HK-2 (cell line): ENCODE measurements around the gene TSPAN8.
"Not testable (repeated sequence)": the region's sequence is repeated elsewhere in the genome, so short reads cannot be mapped to it uniquely, and the experiment has no call there.

ENCODE experiments used
- DNase-seq: peaks from one replicate; pipeline ENCODE4 v3.0.0-alpha.2; 2018; ENCODE audit not compliant: unreplicated experiment

Gene TSPAN8

DNA sequence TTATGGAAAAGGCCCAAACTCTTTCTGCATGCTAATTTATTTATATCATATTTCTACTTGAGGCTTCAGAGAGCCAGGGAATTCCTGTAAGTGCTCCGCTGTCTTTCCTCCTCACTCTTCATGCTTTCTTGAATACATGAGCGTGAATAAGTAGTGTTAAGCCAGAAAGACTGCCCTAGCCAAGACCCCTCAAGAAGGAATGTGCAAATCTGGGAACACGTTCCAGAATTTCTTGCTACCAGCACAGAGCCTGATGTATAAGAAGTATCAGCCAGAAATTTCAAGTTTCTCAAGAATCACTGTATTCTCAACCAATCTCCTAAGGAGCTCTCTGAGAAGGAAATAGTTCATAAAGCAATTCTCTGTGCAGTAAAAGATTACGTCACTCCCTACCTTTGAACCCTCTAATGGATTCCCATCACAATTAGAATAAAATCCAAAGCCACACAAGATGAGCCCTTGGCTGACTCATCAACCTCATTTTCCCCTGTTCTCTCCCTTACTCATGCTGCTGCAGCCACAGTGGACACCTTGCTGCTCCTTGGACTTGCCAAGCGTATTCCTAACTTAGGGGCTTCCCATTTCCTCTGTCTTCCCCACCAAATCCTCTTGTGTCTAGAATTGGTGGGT, 6.9 kb upstream of the TSPAN8 start:
- DNase-seq = peak; percentile 8

DNA sequence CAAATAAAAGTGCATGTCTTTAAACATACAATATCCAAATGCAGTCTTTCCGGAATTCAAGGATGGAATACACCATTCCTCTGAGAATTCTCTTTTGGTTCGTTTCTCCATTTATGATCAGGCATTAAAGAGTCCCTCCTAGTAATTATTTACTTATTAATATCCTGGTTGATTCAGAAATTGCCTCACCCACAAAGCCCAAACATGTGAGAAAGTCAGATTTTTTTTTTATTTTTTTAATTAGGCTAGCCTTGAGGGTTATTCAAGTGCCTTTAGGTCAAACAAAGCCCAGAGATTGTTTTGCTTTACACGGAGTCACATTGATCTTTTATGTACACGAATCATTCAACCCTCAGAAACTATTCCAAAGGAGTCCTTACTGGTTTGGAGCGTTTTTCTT, 6.4 kb upstream of the TSPAN8 start:
- no peak for DNase-seq

DNA sequence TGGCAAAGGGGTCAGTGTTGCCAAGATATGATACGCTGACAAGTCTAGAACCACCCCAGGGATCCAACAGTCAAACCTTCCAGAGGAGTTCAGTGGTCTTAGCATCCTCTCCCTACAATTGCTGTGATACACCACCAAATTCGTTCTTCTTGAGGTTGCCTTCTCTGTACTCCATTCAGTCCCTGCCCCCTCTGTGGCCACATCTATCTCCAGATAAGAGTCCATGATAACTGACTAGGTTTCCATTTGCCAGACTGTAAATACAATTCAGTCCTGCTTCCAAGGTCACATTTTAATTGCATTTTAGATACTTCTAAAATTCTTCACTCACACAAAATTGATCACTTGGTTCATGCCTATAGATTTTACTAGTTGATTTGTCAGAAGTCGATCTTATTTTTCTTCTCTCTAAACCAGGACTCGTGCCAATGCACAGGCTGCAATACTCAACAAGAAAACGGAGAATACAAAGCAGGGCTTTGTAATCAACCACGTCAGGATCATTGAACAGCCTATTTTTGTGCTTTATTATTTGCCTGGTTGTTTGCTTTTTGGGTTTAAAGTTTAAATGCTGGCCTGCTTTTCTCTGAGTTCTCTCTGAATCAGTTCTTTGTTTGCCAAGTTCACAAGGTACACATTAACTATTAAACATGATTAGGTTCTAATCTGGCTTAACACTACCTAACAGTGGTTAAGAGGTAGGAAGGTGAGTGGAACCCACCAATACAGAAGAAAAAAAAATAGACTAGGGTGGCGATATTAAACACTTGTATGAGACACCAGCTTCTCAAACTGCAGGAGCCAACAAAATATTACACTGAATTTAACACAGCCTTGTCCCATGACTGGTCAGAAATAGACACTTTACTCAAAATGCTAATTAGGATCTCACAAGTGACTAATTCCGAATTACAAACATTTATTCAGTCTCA, 5.3 kb upstream of the TSPAN8 start:
- DNase-seq = no peak

DNA sequence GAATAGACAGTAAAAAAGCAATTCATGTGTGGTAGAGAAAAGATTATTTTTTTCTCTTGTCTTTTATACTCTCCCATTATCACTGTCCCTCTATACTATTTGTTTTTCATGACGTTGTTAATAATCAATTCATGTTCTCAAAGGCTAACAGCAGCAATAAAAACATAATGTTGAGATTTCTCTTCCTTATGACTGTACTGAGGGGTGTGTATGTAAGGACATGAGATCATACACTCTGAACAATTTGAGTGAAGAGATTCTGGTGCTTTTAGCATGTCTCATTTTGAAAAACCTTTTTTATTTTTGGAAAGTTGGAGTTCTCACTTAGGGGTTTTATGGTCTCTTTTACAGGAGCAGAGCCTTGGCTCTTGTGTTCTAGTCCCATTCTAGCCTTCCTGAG, 3.8 kb upstream of the TSPAN8 start:
- DNase-seq = no peak

DNA sequence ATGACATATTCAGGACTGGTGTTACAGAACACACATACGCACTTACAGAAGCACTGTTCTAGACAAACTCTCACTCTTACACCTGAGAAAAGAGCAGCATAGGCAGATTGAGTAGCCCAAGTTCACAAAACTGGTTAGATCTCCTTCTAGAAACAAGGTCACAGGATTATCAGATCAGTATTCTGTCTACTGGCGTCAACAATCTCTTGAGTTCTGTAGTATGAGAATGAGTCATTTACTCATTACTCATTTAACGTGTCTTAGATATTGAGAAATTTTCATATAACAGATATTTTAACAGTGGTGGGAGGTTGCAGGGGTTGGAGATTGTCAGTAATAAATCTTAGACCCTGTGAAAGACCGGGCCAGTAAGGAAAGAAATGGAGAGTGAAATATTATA, 2.8 kb upstream of the TSPAN8 start:
- DNase-seq = no peak

DNA sequence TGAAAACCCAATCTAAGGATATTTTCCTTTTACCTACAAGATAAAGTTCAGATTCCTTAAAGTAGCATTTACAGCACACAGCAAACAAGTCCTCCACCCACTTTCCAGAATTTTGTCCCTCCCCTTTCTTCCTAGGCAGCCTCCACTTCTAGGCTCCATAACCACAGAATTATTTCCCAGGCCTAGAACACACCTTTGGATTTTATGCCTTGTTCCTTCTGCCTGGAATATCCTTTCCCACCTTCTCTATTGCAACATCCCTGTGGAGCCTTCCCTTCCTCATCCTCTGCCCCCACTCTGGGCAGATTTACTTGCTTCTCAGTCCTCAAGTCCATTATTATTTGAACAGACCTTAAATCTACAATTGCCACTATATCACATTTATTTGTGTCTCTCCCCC, 2.1 kb upstream of the TSPAN8 start:
- DNase-seq = no peak

DNA sequence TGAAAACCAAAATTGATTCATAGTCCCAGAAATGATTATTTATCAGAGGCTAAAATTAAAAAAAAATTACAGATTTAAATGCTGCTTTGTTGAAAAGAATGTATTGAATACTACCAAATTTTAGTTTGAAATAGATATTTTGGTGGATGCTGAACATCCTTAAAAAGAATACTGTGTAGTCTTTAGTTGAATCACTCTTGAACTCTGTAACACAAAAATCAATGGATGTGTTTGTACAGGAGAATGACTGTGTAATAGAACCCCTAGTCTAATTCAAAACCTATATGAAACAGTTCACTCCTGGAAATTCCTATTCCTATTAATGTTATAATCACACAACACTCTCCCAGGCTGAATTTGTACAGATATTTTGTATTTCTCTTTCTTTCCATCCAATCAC, 1.5 kb upstream of the TSPAN8 start:
- no peak for DNase-seq

DNA sequence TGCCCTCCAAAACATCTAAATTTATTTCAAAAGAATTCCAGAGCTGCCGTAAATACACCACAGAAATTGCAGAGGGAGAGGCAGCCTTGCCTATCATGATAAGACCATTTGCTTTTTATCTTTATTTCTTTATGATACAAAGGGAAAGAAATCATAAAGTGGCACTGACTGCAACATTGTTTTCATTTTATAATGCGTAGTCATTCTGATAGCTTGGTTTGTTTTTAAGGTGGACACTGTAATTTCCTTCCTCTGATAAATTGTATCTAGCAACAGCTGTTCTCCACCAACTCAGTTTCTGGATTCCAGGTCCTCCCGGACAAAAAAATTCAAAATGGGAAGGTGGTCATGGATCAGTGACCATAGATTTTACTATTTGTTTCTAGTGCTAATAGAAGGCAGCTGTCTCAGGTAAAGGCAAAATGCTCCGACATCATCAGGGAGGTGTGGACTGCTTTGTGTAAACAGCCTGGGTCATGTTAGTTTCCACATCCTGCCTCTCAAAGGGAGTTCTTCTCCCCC, 623 bp upstream of the TSPAN8 start:
- DNase-seq = no peak

DNA sequence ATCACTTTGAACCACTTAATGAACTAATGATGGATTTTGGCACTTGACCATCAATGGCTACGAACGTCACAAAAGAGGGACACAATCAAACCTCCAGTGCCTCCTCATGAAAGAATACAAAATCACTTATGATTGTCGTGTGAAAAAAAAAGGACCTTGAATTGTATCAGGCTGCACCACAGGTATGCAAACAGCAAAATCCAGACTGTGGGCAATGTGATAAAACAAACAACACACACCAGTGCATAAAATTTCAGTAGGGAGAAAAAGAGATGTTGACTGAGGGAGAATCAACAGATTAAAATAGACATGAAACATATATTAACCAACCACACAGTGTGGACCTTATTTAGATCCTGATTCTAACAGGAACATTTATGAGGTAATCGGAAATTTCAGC, 2.6 kb downstream of the TSPAN8 start:
- no peak for DNase-seq

DNA sequence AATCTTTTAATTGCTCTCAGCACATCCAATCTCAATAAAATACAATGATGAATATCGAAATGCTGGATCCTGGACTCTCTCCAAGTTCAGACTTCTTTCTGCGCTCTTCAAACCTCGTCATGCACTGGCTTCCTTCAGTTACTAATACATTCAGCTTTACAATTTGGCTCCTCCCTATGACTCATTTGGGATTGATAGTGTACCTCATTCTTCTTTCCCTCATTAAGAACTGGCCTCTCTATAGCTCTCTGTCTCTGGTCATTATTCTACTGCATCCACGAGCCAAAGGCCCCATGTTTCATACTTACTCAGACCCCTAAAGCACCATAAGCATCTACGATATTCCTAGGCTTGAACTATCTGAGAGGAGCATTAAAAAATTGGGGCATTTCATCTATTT, 4.9 kb downstream of the TSPAN8 start:
- no peak for DNase-seq

DNA sequence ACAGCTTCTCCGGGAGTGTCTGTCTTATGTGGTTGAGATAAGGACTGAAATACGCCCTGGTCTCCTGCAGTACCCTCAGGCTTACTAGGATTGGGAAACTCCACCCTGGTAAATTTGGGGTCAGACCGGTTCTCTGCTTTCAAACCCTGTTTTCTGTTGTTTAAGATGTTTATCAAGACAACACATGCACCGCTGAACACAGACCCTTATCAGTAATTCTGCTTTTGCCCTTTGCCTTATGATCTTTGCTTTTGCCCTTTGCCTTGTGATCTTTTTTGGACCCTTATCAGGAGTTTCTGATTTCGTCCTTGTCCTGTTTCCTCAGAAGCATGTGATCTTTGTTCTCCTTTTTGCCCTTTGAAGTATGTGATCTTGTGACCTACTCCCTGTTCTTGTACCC, 7.8 kb downstream of the TSPAN8 start:
- not testable (repeated sequence) for DNase-seq

DNA sequence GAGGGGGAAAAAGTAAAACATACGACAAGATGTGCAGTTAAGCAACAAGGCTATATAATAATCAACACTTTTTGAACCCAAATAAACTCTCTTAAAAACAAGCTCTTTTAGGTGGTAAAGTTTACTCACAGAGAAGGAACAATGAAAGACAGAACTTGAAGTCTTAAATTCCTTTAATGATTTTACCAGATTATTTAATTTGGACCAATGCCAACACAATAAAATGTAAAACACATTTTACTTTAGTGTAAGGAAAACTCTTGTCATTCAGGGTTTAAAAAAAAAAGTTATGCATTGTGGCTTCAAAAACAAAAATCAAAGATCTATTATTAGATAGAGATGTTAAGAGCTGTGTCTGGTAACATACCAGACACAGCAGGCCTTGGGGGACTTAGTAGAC, 13.1 kb downstream of the TSPAN8 start:
- no peak for DNase-seq

DNA sequence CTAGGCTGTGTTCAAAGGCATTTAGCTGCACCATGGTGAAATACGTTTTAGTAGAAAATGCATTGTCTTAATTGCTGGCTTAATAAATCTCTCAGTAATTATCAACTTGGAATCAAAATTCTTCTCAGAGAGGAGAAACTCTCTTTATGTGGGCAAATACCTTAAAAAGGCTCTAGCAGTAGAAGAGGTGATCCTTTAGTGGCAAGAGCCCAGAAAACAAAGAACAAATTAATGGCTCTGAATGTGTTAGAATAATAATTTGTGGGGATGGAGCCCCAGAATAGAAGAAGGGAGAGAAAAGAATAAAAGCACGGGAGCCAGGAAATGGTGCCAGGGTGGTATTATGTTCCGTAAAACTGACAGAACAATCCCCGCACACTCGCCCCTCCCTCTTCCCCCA, 14.8 kb downstream of the TSPAN8 start:
- no peak for DNase-seq

DNA sequence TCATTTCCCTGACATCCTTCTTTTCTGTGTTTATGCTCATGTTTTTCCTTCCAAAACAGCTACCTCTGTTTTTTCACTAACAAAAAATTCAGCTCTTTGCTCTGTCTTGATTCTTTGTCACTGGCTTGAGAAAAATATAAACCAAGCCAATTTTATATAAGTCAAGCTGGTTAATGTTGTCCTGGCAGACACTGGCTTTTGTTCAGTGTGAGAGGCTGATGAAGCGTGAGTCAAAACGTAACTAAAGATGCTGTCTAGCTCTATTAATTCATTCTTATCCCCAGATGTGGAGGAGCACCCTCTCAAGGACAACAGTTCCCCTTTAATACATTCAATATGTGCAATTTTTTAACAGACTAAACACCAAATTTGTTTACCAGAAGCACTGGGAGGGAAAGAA, 15.8 kb downstream of the TSPAN8 start:
- DNase-seq = no peak

DNA sequence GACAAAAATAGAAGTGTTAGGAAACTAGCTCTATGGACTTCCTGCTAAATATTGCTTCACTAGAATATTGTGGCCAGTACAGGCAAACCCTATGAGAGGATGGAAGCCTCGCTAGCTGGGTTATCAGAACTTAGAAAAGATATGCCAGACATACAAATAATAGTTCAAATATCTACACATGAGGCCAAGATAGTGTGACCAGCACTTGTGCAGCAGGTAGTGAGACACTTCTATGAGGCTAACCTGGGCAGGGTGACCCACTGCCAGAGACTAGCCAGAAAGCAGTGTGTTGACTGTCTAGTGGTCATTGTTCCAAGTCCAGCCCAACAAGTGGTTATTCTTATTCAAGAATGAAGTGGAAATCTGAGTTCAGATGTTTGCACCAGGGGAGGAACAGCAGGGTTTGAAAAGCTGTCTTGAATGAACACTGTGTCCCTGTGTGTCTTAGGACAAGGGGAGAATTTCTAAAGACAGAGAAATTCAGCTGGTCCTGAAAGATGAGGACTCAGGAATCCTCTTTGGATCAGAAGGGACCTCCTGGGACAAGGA, 16.3 kb downstream of the TSPAN8 start:
- DNase-seq = no peak

DNA sequence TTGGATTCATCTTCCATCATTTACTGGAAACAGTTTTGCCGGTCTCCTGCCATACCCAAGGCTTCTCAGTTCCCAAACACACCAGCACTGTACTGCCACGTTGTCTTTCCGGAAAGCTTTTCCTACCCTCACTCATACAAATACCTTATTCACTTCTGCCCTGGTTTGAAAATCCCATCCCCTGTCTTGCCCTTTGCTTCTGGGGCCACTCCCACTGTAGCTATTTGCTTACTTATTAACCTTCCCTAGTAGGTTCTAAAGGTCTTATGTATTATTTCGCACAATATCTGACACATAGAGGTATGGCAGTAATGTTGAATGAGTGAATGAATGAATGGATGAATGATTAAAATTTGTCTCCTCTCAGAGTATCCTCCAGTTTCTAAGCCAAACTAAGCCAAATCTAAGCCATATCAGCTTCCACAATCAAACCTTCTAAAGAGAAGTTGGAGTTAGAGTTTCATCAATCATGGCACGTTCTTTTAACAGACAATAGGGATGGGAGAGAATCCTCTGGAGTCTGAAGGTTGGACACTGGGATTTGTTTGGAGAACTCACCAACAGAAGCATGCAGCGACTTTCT, 18.6 kb downstream of the TSPAN8 start:
- no peak for DNase-seq

DNA sequence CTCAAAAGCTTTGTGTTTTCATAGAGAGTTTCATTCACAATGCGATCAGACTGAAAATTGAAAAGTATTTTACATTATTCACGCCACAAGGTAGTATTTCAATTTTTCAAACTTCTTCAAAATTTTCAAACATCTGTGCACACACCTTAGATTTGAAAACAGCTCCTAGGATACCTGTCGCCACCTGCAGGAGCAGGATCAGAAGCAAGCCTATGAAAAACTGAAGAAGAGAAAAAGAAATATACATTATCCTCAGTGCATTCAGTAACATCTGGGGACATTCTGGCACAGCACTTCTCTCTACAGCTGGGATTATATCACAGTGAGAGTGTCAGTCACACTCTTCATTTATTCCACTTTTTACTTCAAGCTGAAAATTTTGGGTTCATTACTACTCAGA, 19.8 kb downstream of the TSPAN8 start:
- no peak for DNase-seq

DNA sequence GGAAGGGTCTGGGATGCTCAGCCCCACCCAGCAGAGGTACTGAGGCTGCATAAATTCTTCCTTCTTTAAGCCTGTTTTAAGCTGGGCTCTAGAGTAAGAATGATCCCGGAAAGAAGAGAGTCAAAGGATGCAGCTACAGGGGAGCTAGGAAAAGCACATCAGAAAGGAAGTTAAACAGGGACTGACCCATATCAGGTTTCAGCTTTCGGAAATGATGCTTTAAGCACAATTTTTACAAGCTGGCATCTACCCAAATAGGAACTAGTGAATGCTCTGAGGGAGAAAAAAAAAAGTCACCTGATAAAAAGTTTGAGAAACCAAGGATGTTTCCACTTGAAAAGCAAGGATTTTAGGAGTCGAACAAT, 22.0 kb downstream of the TSPAN8 start:
- DNase-seq = no peak

DNA sequence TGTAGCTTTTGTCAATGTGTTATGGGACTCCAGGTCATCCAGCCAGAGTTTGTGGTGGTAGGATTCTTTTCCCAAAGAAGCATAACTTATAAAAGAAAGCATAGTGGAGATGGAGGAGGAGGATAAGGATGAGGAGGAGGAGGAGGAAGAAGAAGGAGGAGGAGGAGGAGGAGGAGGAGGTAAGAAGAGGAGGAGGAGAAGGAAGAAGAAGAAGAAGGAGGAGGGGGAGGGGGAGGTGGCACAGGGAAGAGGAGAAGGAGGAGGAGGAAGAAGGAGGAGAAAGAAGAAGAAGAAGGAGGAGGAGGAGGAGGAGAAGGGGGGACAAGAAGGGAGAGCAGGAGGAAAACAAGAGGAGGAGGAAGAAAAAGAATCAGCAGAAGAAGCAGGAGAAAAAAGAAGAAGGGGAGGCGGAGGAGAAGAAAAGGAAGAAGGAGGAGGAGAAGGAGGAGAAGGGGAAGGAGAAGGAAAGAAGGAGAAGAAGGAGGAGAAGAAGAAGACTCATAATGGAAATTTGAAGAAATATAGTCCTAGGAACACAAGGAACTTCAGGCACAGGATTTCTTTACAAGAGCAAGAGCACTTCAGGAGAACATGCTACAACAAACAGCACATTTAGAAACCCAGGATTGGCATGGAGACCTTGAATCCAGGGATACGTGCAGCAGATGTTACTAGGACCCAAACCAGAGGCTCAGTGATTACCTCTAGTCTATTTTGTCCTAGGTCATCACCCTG, 22.6 kb downstream of the TSPAN8 start:
- DNase-seq = no peak

DNA sequence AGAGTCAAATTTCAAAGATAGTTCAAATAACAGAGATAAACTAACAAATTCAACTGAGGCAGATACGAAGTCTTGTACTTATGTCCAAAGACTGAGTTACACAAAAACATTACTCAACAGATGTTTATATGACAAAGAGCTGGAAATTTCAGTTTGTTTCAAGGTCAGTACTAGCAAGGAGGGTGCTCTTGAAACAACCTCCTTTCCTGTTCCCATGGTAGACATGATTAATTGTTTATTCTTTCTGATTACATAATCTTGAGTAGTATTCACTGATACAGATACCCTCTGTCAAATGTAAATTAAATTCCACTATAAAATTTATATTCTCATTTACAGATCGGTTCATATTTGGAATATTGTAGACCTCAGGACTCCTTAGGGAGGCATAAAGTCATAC, 23.4 kb downstream of the TSPAN8 start:
- DNase-seq = no peak

DNA sequence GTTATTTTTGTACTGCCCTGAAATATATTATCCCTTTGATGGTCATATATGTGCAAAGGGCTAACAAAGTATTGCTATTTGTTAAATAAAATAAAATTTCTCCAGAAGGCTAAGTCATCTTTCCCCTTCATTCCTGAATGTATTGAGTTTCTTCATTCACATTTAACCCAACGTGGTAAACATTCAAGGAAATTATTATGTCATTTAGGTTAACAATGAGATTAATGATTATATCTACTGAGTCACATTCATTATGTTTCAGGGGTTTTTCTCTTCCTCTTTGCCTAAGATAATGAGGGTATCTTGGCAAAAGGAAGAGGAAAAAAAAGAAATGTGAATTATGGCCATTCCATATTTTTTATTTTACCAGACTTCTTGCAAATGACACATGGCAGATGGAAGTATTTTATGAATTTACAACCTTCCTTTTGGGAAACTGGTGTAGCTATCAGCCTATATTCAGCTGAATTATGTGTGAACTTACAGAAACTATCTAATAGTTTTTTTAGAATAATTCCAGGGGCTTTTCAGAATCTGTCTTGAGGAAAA, 27.2 kb downstream of the TSPAN8 start:
- DNase-seq = no peak

DNA sequence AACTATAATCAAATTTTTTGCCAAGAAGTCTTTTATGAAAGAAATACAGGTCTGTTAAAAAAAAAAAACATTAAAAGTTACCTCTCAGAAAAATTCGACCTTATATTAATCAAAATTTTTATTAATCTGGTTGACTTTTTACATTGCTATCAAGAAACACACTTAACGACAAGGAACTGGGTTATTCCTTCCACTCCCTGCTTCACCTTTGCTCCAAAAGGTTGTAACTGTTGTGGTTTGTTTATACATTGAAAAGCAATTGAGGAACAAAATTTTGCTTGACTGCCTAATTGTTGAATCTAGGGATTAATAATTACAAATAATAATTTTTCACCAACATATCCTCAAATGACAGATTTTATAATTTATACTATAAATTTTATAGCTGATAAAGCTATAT, 28.4 kb downstream of the TSPAN8 start:
- DNase-seq = no peak
